Measurements from ENCODE around the gene SLC66A2. TPM values are rescaled to one million over a fixed set of nuclear protein-coding genes. Genes with fewer than 3 reads are reported as not detected.
A peak's percentile ranks its signal among the peaks of the same experiment; 100 is the strongest.

The SLC66A2 gene
- total and polyA plus RNA-seq, 2 of the 13 experiments (the other 11 are each of a cell fraction or from before 2014, with no cell fraction given), result 33.5 to 41.9 TPM

DNA sequence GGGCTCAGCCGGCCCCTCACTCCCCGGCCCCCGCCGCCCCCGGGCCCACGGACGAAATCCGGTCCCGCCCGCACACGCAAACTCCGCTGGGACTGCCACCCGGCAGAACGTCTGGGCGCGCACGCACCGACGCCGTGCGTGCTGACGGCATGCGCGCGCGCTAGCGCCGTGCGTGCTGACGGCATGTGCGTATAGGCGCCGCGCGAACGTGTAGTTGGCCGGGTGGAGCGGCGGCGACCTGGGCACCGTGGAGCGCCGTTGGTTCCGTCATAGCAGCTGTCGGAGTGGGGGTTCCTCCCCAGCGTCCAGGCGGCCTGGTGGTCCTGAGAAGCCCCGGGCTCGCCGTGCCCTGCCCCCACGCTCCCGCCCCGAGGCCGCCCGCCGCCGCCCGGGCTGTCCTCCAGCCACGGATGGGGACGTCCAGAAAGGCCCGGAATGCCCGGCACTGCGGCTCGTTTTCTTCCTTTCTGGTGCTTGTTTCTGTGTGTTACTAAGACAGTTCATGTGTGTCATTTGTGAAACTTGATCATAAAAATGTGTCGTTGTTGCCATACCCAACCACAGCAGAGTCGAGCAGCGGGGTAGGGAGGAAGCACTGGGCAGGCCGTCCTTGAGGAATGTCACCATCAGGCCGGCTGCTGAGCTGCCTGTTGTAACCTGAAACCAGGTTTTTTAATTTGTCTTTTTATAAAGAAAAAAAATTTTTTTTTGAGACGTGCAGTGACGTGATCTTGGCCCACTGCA is 37.2 kb upstream of the SLC66A2 start, which contains the start of gene TXNL4A (continued):
- TF ChIP-seq, protein P1, sequence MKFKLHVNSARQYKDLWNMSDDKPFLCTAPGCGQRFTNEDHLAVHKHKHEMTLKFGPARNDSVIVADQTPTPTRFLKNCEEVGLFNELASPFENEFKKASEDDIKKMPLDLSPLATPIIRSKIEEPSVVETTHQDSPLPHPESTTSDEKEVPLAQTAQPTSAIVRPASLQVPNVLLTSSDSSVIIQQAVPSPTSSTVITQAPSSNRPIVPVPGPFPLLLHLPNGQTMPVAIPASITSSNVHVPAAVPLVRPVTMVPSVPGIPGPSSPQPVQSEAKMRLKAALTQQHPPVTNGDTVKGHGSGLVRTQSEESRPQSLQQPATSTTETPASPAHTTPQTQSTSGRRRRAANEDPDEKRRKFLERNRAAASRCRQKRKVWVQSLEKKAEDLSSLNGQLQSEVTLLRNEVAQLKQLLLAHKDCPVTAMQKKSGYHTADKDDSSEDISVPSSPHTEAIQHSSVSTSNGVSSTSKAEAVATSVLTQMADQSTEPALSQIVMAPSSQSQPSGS (CRISPR knock-in tag; IDR thresholded peaks at IDR 0.05), result peak; percentile 84
- TF ChIP-seq FOXO1 (CRISPR knock-in tag; IDR thresholded peaks at IDR 0.05) (peak; percentile 52; the same call in 1 of the 2 replicates), FOSL2 (CRISPR knock-in tag; IDR thresholded peaks at IDR 0.05) (peak; percentile 28; the same call in 1 of the 2 replicates), NFIB (CRISPR knock-in tag; IDR thresholded peaks at IDR 0.05; ENCODE audit: borderline replicate concordance) (no peak), ZNF367 (CRISPR knock-in tag; IDR thresholded peaks at IDR 0.05; ENCODE audit: borderline replicate concordance) (no peak), SRF (IDR thresholded peaks at IDR 0.05; ENCODE audit: low read depth, low read length) (no peak), GTF3A (CRISPR knock-in tag; conservative IDR thresholded peaks at IDR 0.05) (peak; percentile 82; the same call in 1 of the 2 replicates), SP4 (CRISPR knock-in tag; IDR thresholded peaks at IDR 0.05) (peak; percentile 74; the same call in 1 of the 2 replicates), ZNF883 (CRISPR knock-in tag; IDR thresholded peaks at IDR 0.05; ENCODE audit: not compliant biosample characterization) (no peak), ZNF431 (CRISPR knock-in tag; IDR thresholded peaks at IDR 0.05; ENCODE audit: borderline replicate concordance, low read depth) (no peak), FOXP1 (IDR thresholded peaks at IDR 0.05) (no peak), FOXP1 (CRISPR knock-in tag; IDR thresholded peaks at IDR 0.05) (no peak), CREB1 (IDR thresholded peaks at IDR 0.05) (peak; percentile 84), CREB1 (CRISPR knock-in tag; IDR thresholded peaks at IDR 0.05) (no peak), ZNF790 (CRISPR knock-in tag; IDR thresholded peaks at IDR 0.05; ENCODE audit: borderline replicate concordance) (no peak), TBX3 (IDR thresholded peaks at IDR 0.05; ENCODE audit: borderline replicate concordance) (no peak), SP5 (CRISPR knock-in tag; IDR thresholded peaks at IDR 0.05; ENCODE audit: borderline replicate concordance, low read depth) (no peak), SIN3B (IDR thresholded peaks at IDR 0.05; ENCODE audit: low read length) (no peak), ZNF17 (CRISPR knock-in tag; IDR thresholded peaks at IDR 0.05) (no peak), AHR (CRISPR knock-in tag; IDR thresholded peaks at IDR 0.05) (peak; percentile 11; the same call in 1 of the 2 replicates), HOXA7 (CRISPR knock-in tag; IDR thresholded peaks at IDR 0.05) (no peak), TSC22D2 (CRISPR knock-in tag; IDR thresholded peaks at IDR 0.05; ENCODE audit: borderline replicate concordance) (no peak), TMF1 (CRISPR knock-in tag; IDR thresholded peaks at IDR 0.05; ENCODE audit: low read depth) (peak; percentile 20; the same call in 1 of the 2 replicates), XRCC5 (optimal IDR thresholded peaks at IDR 0.05; ENCODE audit: low read length) (no peak)
- TF ChIP-seq, protein P2, sequence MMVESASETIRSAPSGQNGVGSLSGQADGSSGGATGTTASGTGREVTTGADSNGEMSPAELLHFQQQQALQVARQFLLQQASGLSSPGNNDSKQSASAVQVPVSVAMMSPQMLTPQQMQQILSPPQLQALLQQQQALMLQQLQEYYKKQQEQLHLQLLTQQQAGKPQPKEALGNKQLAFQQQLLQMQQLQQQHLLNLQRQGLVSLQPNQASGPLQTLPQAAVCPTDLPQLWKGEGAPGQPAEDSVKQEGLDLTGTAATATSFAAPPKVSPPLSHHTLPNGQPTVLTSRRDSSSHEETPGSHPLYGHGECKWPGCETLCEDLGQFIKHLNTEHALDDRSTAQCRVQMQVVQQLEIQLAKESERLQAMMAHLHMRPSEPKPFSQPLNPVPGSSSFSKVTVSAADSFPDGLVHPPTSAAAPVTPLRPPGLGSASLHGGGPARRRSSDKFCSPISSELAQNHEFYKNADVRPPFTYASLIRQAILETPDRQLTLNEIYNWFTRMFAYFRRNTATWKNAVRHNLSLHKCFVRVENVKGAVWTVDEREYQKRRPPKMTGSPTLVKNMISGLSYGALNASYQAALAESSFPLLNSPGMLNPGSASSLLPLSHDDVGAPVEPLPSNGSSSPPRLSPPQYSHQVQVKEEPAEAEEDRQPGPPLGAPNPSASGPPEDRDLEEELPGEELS (CRISPR knock-in tag; IDR thresholded peaks at IDR 0.05), result no peak
- TF ChIP-seq, protein P3, sequence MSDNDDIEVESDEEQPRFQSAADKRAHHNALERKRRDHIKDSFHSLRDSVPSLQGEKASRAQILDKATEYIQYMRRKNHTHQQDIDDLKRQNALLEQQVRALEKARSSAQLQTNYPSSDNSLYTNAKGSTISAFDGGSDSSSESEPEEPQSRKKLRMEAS (IDR thresholded peaks at IDR 0.05), result peak; percentile 86
- TF ChIP-seq, protein P4, sequence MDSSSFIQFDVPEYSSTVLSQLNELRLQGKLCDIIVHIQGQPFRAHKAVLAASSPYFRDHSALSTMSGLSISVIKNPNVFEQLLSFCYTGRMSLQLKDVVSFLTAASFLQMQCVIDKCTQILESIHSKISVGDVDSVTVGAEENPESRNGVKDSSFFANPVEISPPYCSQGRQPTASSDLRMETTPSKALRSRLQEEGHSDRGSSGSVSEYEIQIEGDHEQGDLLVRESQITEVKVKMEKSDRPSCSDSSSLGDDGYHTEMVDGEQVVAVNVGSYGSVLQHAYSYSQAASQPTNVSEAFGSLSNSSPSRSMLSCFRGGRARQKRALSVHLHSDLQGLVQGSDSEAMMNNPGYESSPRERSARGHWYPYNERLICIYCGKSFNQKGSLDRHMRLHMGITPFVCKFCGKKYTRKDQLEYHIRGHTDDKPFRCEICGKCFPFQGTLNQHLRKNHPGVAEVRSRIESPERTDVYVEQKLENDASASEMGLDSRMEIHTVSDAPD (CRISPR knock-in tag; IDR thresholded peaks at IDR 0.05), result no peak
